HG03159 (cell line): Measurements from ENCODE around the gene CENPF.
A peak's percentile ranks its signal among the peaks of the same experiment; 100 is the strongest.
"Not testable (repeated sequence)": the region's sequence is repeated elsewhere in the genome, so short reads cannot be mapped to it uniquely, and the experiment has no call there.

ENCODE experiments used
- ATAC-seq: cut with Tn5 transposase; IDR thresholded peaks from one replicate; pipeline ENCODE4 v1.9.1; 2021; ENCODE audit warnings: mild to moderate bottlenecking, moderate library complexity; ENCODE audit not compliant: unreplicated experiment

Gene CENPF

GRCh38 chr1:214582289-214582891 is 20.6 kb upstream of the CENPF start:
- no peak for ATAC-seq

GRCh38 chr1:214583113-214583512 is 19.9 kb upstream of the CENPF start:
- no peak for ATAC-seq

- ATAC-seq: no peak
Observed at GRCh38 chr1:214583824-214584554, 19.0 kb upstream of the CENPF start.

GRCh38 chr1:214584805-214585766 is 17.9 kb upstream of the CENPF start:
- peak; percentile 81 for ATAC-seq

GRCh38 chr1:214586621-214587020 is 16.4 kb upstream of the CENPF start:
- ATAC-seq: no peak

GRCh38 chr1:214587165-214587564 is 15.8 kb upstream of the CENPF start:
- ATAC-seq: no peak

- ATAC-seq: no peak
Observed at GRCh38 chr1:214588963-214589597, 13.9 kb upstream of the CENPF start.

GRCh38 chr1:214590696-214591095 is 12.3 kb upstream of the CENPF start:
- no peak for ATAC-seq

GRCh38 chr1:214591918-214592317 is 11.1 kb upstream of the CENPF start:
- not testable (repeated sequence) for ATAC-seq

GRCh38 chr1:214593158-214593557 is 9.8 kb upstream of the CENPF start:
- no peak for ATAC-seq

GRCh38 chr1:214603819-214604252 is 841 bp downstream of the CENPF start:
- ATAC-seq: no peak

- no peak for ATAC-seq
Observed at GRCh38 chr1:214604523-214604922, 1.5 kb downstream of the CENPF start.

GRCh38 chr1:214605484-214605883 is 2.5 kb downstream of the CENPF start:
- not testable (repeated sequence) for ATAC-seq

GRCh38 chr1:214605933-214606925 is 3.2 kb downstream of the CENPF start:
- ATAC-seq: not testable (repeated sequence)

- not testable (repeated sequence) for ATAC-seq
Observed at GRCh38 chr1:214607492-214608215, 4.7 kb downstream of the CENPF start.

GRCh38 chr1:214608216-214608783 is 5.3 kb downstream of the CENPF start:
- not testable (repeated sequence) for ATAC-seq

GRCh38 chr1:214608817-214609216 is 5.8 kb downstream of the CENPF start:
- not testable (repeated sequence) for ATAC-seq

GRCh38 chr1:214609692-214610091 is 6.7 kb downstream of the CENPF start:
- ATAC-seq: no peak

GRCh38 chr1:214610136-214610535 is 7.1 kb downstream of the CENPF start:
- ATAC-seq: not testable (repeated sequence)
